ENCODE results near the gene VMAC. TPM values are rescaled to one million over a fixed set of nuclear protein-coding genes. Genes with fewer than 3 reads are reported as not detected.

VMAC gene
- total and polyA plus RNA-seq, 2 of the 13 experiments (the other 11 are each of a cell fraction or from before 2014, with no cell fraction given), result 2.4 TPM

DNA sequence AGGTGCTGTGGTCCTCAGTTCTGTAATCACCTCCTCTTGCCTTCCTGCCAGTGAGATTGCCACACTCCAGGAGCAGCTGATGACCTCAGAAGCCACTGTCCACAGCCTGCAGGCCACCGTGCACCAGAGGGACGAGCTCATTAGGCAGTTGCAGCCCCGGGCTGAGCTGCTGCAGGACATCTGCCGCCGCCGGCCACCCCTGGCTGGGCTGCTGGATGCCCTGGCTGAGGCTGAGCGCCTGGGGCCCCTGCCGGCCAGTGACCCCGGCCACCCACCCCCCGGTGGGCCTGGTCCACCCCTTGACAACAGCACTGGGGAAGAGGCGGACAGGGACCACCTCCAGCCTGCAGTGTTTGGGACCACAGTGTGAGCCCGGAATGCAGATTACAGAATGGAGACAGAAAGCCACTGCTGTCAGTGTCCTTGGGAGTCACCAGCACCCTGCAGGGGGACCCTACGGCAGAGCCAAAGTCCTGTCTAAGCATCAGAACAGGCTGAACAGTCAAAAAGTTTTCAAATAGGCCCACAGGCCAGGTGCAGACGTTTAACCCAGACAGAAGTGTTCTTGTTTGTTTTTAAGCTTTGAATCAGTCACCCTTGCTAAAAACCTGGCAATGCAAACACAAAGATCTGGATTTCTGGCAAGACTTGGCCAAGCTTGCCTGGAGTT is 4.2 kb downstream of the VMAC start (continued):
- no peak for TF ChIP-seq ZNF777 (CRISPR knock-in tag; IDR thresholded peaks at IDR 0.05)
- TF ChIP-seq ZBTB3 (CRISPR knock-in tag; IDR thresholded peaks at IDR 0.05; ENCODE audit: borderline replicate concordance, low read depth), result no peak; the same call in 1 of the 2 replicates
- peak; percentile 54; the same call in 1 of the 2 replicates for TF ChIP-seq ZNF263 (CRISPR knock-in tag; IDR thresholded peaks at IDR 0.05)
- TF ChIP-seq ISX (CRISPR knock-in tag; conservative IDR thresholded peaks at IDR 0.05), result no peak
- no peak for TF ChIP-seq PCBP1 (IDR thresholded peaks at IDR 0.05; ENCODE audit: borderline replicate concordance, low read depth, low read length)
- TF ChIP-seq ATF7 (IDR thresholded peaks at IDR 0.05), result no peak
- no peak for TF ChIP-seq ATF7 (CRISPR knock-in tag; IDR thresholded peaks at IDR 0.05)
- TF ChIP-seq YY1 (IDR thresholded peaks at IDR 0.05; ENCODE audit: insufficient read depth, insufficient replicate concordance, low read depth, low read length), result no peak
- no peak for TF ChIP-seq ZSCAN12 (CRISPR knock-in tag; IDR thresholded peaks at IDR 0.05)
- TF ChIP-seq ZNF224 (CRISPR knock-in tag; IDR thresholded peaks at IDR 0.05), result no peak
- no peak; the same call in 1 of the 2 replicates for TF ChIP-seq ZSCAN21 (CRISPR knock-in tag; IDR thresholded peaks at IDR 0.05; ENCODE audit: borderline replicate concordance)
- TF ChIP-seq HNRNPLL (IDR thresholded peaks at IDR 0.05; ENCODE audit: low read depth, low read length, poor library complexity, severe bottlenecking), result peak; percentile 26
- TF ChIP-seq, protein P1, sequence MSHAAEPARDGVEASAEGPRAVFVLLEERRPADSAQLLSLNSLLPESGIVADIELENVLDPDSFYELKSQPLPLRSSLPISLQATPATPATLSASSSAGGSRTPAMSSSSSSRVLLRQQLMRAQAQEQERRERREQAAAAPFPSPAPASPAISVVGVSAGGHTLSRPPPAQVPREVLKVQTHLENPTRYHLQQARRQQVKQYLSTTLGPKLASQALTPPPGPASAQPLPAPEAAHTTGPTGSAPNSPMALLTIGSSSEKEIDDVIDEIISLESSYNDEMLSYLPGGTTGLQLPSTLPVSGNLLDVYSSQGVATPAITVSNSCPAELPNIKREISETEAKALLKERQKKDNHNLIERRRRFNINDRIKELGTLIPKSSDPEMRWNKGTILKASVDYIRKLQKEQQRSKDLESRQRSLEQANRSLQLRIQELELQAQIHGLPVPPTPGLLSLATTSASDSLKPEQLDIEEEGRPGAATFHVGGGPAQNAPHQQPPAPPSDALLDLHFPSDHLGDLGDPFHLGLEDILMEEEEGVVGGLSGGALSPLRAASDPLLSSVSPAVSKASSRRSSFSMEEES (CRISPR knock-in tag; IDR thresholded peaks at IDR 0.05), result peak; percentile 44; the same call in 1 of the 2 replicates
- TF ChIP-seq ZNF333 (CRISPR knock-in tag; IDR thresholded peaks at IDR 0.05; ENCODE audit: borderline replicate concordance), result no peak
- TF ChIP-seq, protein P2, sequence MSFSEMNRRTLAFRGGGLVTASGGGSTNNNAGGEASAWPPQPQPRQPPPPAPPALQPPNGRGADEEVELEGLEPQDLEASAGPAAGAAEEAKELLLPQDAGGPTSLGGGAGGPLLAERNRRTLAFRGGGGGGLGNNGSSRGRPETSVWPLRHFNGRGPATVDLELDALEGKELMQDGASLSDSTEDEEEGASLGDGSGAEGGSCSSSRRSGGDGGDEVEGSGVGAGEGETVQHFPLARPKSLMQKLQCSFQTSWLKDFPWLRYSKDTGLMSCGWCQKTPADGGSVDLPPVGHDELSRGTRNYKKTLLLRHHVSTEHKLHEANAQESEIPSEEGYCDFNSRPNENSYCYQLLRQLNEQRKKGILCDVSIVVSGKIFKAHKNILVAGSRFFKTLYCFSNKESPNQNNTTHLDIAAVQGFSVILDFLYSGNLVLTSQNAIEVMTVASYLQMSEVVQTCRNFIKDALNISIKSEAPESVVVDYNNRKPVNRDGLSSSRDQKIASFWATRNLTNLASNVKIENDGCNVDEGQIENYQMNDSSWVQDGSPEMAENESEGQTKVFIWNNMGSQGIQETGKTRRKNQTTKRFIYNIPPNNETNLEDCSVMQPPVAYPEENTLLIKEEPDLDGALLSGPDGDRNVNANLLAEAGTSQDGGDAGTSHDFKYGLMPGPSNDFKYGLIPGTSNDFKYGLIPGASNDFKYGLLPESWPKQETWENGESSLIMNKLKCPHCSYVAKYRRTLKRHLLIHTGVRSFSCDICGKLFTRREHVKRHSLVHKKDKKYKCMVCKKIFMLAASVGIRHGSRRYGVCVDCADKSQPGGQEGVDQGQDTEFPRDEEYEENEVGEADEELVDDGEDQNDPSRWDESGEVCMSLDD (CRISPR knock-in tag; IDR thresholded peaks at IDR 0.05; ENCODE audit: borderline replicate concordance), result no peak
- no peak for TF ChIP-seq ONECUT2 (CRISPR knock-in tag; IDR thresholded peaks at IDR 0.05)
- no peak for TF ChIP-seq KLF15 (CRISPR knock-in tag; IDR thresholded peaks at IDR 0.05; ENCODE audit: borderline replicate concordance)
- TF ChIP-seq ZNF17 (CRISPR knock-in tag; IDR thresholded peaks at IDR 0.05), result no peak
- no peak; the same call in 1 of the 2 replicates for TF ChIP-seq ZNF430 (CRISPR knock-in tag; IDR thresholded peaks at IDR 0.05)
- no peak for TF ChIP-seq ZNF839 (CRISPR knock-in tag; IDR thresholded peaks at IDR 0.05; ENCODE audit: borderline replicate concordance)
- no peak for TF ChIP-seq SETDB1 (CRISPR knock-in tag; IDR thresholded peaks at IDR 0.05; ENCODE audit: borderline replicate concordance)
- no peak for TF ChIP-seq MATR3 (CRISPR knock-in tag; IDR thresholded peaks at IDR 0.05)
- TF ChIP-seq ZFP36L1 (CRISPR knock-in tag; IDR thresholded peaks at IDR 0.05), result no peak; the same call in 1 of the 2 replicates
- TF ChIP-seq KLF12 (CRISPR knock-in tag; IDR thresholded peaks at IDR 0.05; ENCODE audit: borderline replicate concordance), result 0 out of 2 replicates have a peak, but pooled peaks have one; percentile 3
- TF ChIP-seq GATAD1 (CRISPR knock-in tag; IDR thresholded peaks at IDR 0.05), result 0 out of 2 replicates have a peak, but pooled peaks have one; percentile 32
- peak; percentile 59 for TF ChIP-seq POLR2G (IDR thresholded peaks at IDR 0.05; ENCODE audit: low read depth, low read length)
